AG08395 (cell line): ENCODE measurements around the gene TBC1D22A.
A peak's percentile ranks its signal among the peaks of the same experiment; 100 is the strongest.
"Not testable (repeated sequence)": the region's sequence is repeated elsewhere in the genome, so short reads cannot be mapped to it uniquely, and the experiment has no call there.

Experiments used
- DNase-seq: peaks from one replicate; pipeline ENCODE4 v3.0.0; 2012; ENCODE audit warnings: mixed read lengths, low spot score

TBC1D22A gene

DNA sequence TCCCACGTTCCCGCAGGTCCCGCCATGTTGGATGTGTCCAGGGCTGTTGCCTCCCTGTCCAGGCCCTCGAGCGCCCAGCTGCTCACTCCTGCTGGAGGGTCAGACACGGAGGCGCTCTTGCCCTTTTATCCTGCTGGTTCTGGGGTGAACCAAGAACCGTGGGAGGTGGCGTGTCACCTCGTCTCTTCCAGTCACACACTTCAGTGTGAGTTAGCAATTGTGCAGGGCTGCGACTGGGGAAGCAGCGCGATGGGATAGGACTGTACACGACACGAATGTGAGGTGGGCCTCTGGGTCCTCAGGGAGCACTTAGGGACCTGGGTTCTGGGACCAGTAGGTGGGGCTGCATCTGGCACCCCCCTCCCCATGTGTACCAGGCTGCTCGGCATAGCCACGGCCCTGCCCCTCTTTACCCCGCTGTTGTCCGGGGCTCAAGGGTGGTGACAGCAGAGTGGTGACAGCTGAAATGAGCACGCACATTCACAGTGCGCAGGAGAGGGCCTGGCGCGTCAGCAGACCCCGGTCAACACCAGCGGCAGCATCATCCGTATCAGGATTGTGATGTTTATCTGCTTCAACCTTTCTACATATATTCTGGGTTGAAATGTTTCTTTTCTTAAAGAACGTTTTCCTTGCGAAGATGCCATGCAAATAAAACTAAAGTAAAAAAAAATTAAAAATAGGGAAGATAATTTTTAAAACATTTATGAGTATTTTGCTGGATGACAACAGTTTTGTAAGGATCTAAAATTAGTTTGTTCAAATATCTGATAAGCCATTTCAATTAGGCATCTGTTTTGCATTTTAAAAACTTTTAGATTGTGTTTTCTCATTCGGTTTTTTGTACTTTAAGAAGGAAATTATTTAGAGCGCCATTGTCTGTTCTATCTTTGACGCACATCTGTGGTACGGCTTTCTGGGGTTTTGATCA, 210.7 kb downstream of the TBC1D22A start:
- DNase-seq = no peak

DNA sequence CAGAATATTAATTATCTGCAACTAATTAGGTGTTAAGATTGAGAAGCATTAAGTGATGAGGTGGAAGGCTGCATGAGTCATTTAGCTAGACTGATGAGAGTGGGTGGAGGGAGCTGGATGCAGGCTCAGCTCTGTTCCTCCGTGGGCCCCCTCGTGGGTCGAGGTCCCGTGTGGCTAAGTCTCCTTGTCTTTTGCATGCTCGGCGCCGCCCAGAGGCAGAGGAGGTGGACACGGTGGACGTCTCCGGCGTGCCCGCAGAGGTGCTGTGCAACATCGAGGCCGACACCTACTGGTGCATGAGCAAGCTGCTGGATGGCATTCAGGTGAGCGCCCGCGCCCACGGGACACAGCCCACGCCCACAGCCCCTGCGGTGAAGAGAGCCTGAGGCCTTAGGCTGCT, 211.6 kb downstream of the TBC1D22A start:
- DNase-seq = no peak

DNA sequence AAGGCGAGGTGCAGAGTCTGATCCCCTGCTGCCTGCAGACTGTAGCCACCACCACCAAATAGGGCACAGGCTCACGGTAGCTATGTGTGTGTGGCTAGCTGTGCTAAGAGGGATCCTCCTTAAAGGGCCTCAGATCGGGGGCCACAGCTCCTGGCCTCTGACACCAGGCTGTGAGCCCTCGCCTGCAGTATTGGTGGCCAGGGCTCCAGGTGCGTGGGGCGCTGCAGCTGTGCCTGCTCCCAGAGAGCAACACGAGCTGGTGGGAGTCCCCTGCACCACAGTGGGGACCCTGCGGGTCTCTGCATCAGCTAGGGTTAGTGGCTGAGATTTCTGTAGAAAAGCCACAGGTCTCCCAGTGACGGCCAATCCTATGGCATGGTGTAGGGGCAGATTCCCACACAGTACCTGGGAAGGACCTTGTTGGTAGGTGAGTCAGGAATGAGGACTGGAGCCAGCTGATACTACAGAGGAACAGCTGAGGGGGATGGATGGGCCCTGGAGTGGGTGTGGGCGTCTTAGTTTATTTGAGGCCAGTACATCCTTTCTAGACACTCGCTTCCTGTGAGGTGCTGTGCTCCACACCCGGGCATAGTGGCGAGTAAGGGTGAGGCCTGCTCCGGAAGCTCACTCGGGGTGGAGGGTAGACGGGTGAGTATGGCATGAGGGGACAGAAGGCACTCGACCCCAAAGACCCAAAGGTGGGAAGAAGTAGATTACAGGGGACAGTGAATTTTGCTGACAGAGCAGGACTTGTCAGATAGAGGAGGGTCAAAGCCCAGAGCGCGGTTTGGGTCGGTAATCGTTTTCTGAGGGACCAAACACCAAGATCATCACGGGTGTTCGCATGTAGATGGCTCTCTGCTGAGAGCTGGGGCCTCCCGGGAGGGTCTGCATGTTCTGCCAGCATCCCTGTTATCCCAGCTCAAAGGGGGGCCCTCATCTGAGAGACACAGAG, 212.5 kb downstream of the TBC1D22A start:
- DNase-seq = no peak

DNA sequence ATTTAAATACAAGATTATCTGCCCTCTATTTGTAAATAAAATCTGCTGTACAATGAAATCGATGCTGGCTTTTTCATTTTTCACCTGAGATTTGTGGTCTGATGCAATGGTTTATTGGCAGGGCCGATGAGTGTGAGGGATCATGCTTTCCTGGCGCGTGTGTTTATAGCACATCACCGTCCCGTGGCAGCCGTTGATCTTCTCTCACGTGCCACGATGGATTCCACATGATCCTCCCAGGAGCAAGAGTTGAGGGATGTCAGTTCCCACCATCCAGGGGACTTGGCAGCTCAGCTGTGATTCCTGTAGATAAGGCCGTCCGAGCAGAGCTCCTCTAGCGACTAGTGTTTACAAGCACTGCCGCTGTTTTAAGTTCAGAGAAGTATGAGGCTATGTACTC, 213.7 kb downstream of the TBC1D22A start:
- no peak for DNase-seq

DNA sequence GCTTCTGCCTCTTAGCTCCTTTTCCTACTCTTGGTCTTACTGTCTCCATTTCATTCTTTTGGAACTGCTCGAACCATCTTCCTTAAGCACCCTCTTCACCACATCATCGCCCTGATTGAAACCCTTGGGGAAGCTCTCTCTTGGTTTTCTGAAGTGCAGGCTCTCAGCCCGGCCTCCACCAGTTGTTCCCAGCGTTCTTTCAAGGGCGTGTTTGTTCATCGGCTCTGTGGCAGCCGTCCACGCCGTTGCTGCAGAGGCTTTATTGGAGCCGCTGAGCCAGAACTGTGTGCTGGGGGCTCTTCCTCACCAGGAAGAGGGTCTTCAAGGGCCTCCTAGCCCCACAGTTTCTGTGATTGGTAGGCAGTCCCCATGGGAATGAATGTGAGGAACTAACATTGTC, 214.1 kb downstream of the TBC1D22A start:
- DNase-seq = no peak

- DNase-seq = no peak
Observed at GRCh38 chr22:46977656-46978343, 215.3 kb downstream of the TBC1D22A start.

GRCh38 chr22:46978668-46979067, 216.2 kb downstream of the TBC1D22A start:
- DNase-seq = not testable (repeated sequence)

DNA sequence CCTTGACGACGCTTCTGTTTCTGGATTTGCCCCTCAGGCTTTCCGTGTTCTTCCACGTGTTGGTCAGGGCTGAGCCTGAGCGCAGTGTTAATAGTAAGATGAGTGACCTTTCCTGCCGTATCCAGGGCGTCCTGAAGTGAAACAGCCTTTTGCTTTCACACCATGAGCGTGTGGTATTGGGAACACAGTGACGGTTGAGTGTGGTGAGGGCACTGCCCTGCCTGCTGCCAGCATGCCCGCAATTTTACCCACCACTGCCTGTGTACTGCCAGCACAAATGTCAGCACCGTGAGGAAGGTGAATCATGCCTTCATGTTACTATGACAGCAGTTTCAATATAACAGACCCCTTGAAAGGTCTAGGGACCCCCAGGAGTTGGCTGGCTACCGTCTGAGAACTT, 217.1 kb downstream of the TBC1D22A start:
- no peak for DNase-seq

DNA sequence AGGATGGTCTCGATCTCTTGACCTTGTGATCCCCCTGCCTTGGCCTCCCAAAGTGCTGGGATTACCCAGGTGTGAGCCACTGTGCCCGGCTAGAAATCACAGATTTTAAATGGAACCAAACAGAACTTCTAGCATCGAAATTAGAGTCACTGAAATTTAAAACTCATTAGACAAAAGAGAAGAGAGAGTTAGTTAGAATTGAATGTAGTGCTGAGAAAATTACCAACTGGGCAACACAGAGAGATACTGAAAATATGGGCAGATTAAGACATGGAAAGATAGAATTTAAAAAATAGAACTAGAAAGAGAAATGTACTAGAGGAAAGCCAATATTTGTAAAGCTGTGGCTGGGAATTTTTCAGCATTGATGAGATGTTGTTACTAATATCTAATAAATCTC, 217.9 kb downstream of the TBC1D22A start:
- no peak for DNase-seq

- DNase-seq = no peak
Observed at GRCh38 chr22:46982635-46983034, 220.2 kb downstream of the TBC1D22A start.

DNA sequence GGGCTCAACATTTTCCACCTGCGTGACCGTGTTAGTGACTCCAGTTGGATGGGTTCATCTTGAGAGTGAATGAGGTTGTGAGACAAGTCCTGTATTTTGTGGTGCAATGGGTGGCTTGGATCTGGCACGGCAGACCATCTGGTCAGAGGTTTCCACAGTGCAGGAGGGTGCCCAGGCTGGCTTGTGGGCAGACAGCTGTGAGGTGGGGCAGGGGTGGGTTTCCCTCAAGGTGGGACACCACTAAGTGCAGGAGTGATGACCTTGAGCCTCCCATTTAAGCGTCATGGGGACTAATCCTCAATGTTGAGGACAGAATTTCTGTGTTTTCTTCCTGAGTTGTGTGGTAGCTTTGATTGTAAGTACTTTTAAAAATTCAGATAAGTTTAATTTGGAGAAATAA, 220.6 kb downstream of the TBC1D22A start:
- no peak for DNase-seq

DNA sequence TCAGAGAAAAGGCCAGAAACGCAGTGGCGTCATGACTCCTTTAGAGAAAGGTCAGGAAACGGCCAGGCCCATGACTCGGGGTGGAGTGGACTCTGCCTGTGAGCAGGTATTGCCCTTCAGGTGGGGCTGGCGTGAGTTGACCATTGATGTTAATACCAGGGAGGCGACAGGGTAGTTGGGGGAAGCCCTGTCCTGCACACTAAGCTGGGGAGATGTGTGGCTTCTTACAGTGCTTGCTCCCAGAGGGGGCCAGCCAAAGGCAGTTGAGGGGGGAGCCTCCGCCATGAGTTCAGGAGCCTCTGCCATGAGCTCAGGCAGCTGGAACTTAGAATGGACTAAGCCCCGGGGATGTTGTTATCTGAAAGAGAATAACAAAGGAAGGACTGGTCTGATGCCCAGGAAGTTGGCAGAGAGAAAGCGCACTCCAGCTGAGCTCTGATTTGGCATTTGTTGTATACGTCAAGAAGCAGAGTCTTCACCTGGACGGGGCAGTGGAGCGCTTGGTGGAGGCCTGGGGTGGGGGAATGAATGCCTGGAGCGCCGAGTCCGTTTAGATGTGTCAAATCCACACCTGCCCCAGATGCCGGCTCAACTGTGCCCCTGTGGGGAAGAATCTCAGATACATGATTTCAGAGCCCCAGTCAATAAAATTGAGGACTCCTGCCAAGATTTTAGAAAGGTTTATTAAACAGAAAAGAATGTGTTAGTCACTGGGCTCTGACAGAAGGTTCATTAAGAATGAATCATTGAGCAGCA, 222.5 kb downstream of the TBC1D22A start:
- peak; percentile 93 for DNase-seq

DNA sequence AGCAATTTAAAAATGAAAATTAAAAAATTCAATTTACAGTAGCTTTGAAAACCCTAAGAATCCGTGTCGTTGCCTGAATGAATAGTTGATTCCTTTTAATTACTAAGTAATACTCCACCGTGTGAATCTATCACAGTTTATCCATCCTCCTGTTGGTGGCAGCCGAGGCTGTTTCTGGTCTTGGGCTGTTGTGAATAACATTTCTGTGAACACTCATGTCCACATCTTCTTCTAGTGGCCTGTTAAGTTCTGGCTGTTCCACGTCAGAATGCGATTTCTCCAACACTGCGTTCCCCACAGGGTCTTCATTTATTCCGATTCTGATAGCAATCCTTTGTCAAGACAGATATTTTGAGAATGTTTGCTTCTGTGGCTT, 223.0 kb downstream of the TBC1D22A start:
- DNase-seq = peak; percentile 31

DNA sequence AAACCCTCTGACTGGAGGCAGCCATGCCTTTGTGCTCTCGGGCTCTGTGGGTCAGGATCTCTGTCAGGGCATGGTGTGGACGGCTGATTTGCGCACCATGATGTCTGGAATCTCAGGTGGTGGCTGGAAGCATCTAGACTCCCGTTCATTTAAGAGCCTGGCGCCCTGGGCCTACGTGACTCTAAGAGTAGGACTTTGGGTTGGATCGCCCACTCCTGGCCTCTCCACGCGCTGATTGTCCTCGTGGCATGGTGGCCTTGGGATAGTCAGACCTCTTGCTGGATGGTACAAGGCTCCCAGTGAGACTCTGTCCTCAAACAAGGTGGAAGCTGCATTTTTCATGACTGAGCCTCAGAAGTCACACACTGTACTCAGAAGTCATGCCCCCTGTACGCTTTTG, 224.3 kb downstream of the TBC1D22A start:
- DNase-seq = no peak

- DNase-seq = no peak
Observed at GRCh38 chr22:46990937-46991550, 228.6 kb downstream of the TBC1D22A start.

- no peak for DNase-seq
Observed at GRCh38 chr22:46991666-46992065, 229.2 kb downstream of the TBC1D22A start.

- no peak for DNase-seq
Observed at GRCh38 chr22:46992121-46992731, 229.8 kb downstream of the TBC1D22A start.

DNA sequence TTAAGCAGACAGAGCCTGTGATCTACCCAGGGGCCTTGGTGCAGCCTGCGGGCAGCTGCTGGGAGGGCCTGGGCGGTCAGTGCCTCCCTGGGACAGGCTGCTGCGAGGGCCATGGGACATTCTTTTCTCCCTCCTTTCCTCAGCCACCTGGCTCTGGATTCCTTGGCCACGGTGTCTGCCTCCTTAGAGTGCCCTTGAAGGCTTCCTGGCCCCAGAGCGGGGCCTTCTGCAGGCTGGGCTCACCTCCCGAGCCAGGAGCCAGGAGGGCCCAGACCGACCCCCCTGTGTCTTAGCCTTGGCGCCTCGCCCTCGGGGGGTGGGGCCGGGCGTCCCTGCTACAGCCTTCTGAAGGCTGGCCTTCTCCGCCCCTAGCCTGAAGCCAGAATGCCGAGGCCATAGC, 231.2 kb downstream of the TBC1D22A start:
- DNase-seq = no peak

DNA sequence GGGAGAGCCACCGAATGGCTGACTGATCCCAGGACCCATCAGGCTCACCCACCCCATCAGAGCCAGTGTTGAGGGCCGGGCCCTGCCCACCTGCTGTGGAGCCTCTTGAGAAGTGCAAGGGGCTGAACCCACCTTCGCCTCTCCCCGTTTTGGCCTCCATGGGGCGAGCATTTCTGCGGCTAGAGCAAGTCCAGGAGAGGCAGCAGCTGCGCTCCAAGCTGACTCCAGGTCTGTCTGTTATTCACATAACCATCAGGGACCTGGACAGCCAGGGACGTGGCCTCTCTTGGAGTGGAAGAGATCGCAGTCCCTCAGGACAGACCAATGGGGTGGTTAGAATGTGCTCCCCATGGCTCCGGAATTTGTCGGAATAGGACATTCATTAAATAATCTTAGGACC, 231.8 kb downstream of the TBC1D22A start:
- DNase-seq = no peak

- DNase-seq = no peak
Observed at GRCh38 chr22:46994983-46995382, 232.5 kb downstream of the TBC1D22A start.
